Loucy (cell line): Measurements from ENCODE around the gene PLEKHM2.

Source experiments
- H2AFZ ChIP-seq: fragments of 200-600 bp; sonication (generic); 2 replicates; pipeline ENCODE4 v1.6.0; 2016; ENCODE audit warnings: antibody characterized with exemption, mild to moderate bottlenecking, low read length, moderate library complexity
- H3F3A ChIP-seq: fragments of 200-600 bp; 2 replicates; pipeline ENCODE4 v1.6.0; 2016; ENCODE audit warnings: antibody characterized with exemption, low read depth, mild to moderate bottlenecking
- H3K27me3 ChIP-seq: fragments of 200-600 bp; sonication (generic); 2 replicates; pipeline ENCODE4 v1.6.1; 2014; ENCODE audit warnings: low read length, mild to moderate bottlenecking; ENCODE audit not compliant: insufficient read depth, poor library complexity, severe bottlenecking
- H3K36me3 ChIP-seq: fragments of 200-600 bp; sonication (generic); 2 replicates; pipeline ENCODE4 v1.6.1; 2016; ENCODE audit warnings: low read length; ENCODE audit not compliant: insufficient read depth
- H3K4me1 ChIP-seq: fragments of 200-600 bp; sonication (generic); 2 replicates; pipeline ENCODE4 v1.5.1; 2014; ENCODE audit warnings: low read length, mild to moderate bottlenecking; ENCODE audit not compliant: insufficient read depth, poor library complexity, severe bottlenecking
- H3K4me2 ChIP-seq: fragments of 200-600 bp; sonication (generic); 2 replicates; pipeline ENCODE4 v1.6.0; 2014; ENCODE audit warnings: antibody characterized with exemption, low read length, low read depth, mild to moderate bottlenecking; ENCODE audit not compliant: poor library complexity, severe bottlenecking
- H3K4me3 ChIP-seq: fragments of 200-600 bp; sonication (generic); 2 replicates; pipeline ENCODE4 v1.5.1; 2014; ENCODE audit warnings: low read length, mild to moderate bottlenecking, mixed read lengths; ENCODE audit not compliant: poor library complexity, severe bottlenecking
- H3K79me2 ChIP-seq: fragments of 200-600 bp; sonication (generic); 2 replicates; pipeline ENCODE4 v1.6.1; 2014; ENCODE audit warnings: low read length; ENCODE audit not compliant: insufficient read depth
- H3K9ac ChIP-seq: fragments of 200-600 bp; sonication (generic); 2 replicates; pipeline ENCODE4 v1.6.0; 2014; ENCODE audit warnings: mild to moderate bottlenecking, low read depth, low read length, moderate library complexity; ENCODE audit not compliant: poor library complexity, severe bottlenecking
- H3K9me2 ChIP-seq: fragments of 200-600 bp; sonication (generic); replicated peaks from 2 replicates; pipeline ENCODE4 v1.6.1; 2016; ENCODE audit warnings: low read depth, low read length, mixed read lengths
- H3K9me3 ChIP-seq: fragments of 200-600 bp; sonication (generic); 2 replicates; pipeline ENCODE4 v1.6.1; 2014; ENCODE audit warnings: mild to moderate bottlenecking, antibody characterized with exemption, low read length, low read depth; ENCODE audit not compliant: insufficient read depth
- H4K20me1 ChIP-seq: fragments of 200-600 bp; sonication (generic); 2 replicates; pipeline ENCODE4 v1.6.0; 2014; ENCODE audit warnings: antibody characterized with exemption, low read length, mild to moderate bottlenecking; ENCODE audit not compliant: insufficient read depth, poor library complexity, severe bottlenecking
- CTCF ChIP-seq: fragments of 200-600 bp; sonication (generic); conservative IDR thresholded peaks from 2 replicates; pipeline ENCODE4 v1.5.1; 2014; ENCODE audit warnings: mild to moderate bottlenecking, antibody characterized with exemption, low read length
- EZH2phosphoT487 ChIP-seq: fragments of 200-600 bp; IDR thresholded peaks from 2 replicates; pipeline ENCODE4 v1.6.1; 2018; ENCODE audit warnings: antibody characterized with exemption, mild to moderate bottlenecking, moderate library complexity, borderline replicate concordance

PLEKHM2 gene

GRCh38 chr1:15770313-15770962 lies 86.3 kb downstream of the PLEKHM2 start:
- no peak overlapping the region for H3K9ac ChIP-seq

DNA sequence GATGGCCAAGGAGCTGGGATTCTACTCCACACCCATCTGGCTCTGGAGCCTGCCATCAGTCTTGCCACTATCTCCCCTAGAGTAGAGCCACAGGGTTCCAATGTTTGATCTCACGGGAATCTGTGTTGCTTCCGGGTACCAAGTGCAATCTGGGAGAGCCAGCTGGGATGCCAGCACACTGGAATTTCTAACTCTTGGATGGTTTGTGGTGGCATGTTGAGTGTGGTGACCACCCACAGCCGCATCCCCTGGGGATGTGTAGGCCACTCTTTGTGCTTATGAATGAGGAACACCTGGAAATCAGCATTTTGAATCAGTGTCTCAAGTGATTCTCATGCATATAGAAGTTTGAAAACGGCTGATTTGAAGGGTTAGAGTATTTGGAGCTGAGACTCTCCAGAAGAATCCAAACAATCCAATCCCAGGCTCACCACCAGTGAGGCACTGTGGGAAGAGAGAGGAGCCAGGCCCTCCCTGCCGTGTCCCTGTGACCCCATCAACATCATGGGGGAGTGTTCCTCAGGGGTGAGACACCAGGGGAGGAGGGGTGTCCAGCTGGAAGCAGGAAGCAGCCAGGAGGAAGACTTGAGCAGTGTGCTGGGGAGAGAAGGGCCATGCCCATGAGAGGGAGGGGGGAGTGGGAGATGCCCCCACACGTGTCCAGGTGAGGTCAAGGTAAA lies 87.9 kb downstream of the PLEKHM2 start:
- no peaks in the 10 kb centered on the region for H4K20me1 ChIP-seq
- no peaks in the 10 kb centered on the region for H3K9me3 ChIP-seq
- no peaks in the 10 kb centered on the region for H3K79me2 ChIP-seq
- no peaks in the 10 kb centered on the region for H3K9me2 ChIP-seq
- H2AFZ ChIP-seq: no peak overlapping the region
- H3K4me3 ChIP-seq: no peak overlapping the region
- TF ChIP-seq EZH2phosphoT487 (no peak), CTCF (no peak)
- no peak overlapping the region for H3K4me2 ChIP-seq
- no peak overlapping the region for H3K9ac ChIP-seq
- no peaks in the 10 kb centered on the region for H3F3A ChIP-seq
- no peaks in the 10 kb centered on the region for H3K27me3 ChIP-seq
- no peaks in the 10 kb centered on the region for H3K36me3 ChIP-seq
- no peaks in the 10 kb centered on the region for H3K4me1 ChIP-seq

More at GRCh38 chr1:15770313-15770962, 86.3 kb downstream of the PLEKHM2 start:
- no peaks in the 10 kb centered on the region for H3K4me1 ChIP-seq
- H3K9me3 ChIP-seq: no peaks in the 10 kb centered on the region
- no peak overlapping the region for H3K4me3 ChIP-seq
- no peaks in the 10 kb centered on the region for H3K36me3 ChIP-seq
- no peaks in the 10 kb centered on the region for H3F3A ChIP-seq
- H3K9me2 ChIP-seq: no peaks in the 10 kb centered on the region
- no peak overlapping the region for H2AFZ ChIP-seq
- no peaks in the 10 kb centered on the region for H3K27me3 ChIP-seq
- H4K20me1 ChIP-seq: no peaks in the 10 kb centered on the region
- no peak overlapping the region for H3K4me2 ChIP-seq
- no peaks in the 10 kb centered on the region for H3K79me2 ChIP-seq
- TF ChIP-seq CTCF (no peak), EZH2phosphoT487 (no peak)

DNA sequence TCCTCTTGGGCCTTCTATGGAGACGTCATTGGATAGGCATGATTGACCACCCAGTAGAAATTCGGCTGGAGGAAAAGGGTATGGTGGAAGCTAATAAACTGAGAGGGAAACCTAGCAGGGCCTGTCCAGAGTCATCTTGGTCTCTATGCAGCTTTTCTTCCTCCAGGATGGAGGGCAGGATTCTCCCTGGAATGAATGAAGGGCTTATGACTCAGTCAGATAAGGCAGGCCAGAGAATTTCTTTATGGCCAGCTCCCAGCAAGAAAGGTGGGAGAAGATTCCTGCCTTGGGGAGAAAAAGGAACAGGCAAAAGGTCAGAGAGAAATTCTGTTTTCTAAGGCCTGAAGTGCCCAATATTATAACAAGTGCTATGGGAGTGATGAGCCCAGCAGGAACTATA lies 91.6 kb downstream of the PLEKHM2 start:
- H3K4me1 ChIP-seq: no peaks in the 10 kb centered on the region
- no peaks in the 10 kb centered on the region for H3F3A ChIP-seq
- no peak overlapping the region for H3K4me3 ChIP-seq
- no peaks in the 10 kb centered on the region for H3K36me3 ChIP-seq
- H4K20me1 ChIP-seq: no peaks in the 10 kb centered on the region
- H3K9me2 ChIP-seq: no peaks in the 10 kb centered on the region
- no peak overlapping the region for H2AFZ ChIP-seq
- TF ChIP-seq EZH2phosphoT487: no peak
- no peak for TF ChIP-seq CTCF
- no peaks in the 10 kb centered on the region for H3K9me3 ChIP-seq
- H3K79me2 ChIP-seq: no peaks in the 10 kb centered on the region
- H3K9ac ChIP-seq: no peak overlapping the region
- no peak overlapping the region for H3K4me2 ChIP-seq
- H3K27me3 ChIP-seq: no peaks in the 10 kb centered on the region
